HG03135 (cell line): ENCODE results near the gene KLHL41.

Experiments used
- ATAC-seq: cut with Tn5 transposase; IDR thresholded peaks from one replicate; pipeline ENCODE4 v1.9.1; 2021; ENCODE audit warnings: mild to moderate bottlenecking, moderate library complexity; ENCODE audit not compliant: unreplicated experiment

KLHL41 gene

GRCh38 chr2:169509298-169509885 lies at the start of gene KLHL41:
Gene KLHL41 (plus strand): TSS chr2:169509702. CDS start chr2:169509779, 77 bp downstream.
- no peak for ATAC-seq

GRCh38 chr2:169461143-169461542 lies 48.4 kb upstream of the KLHL41 start:
- ATAC-seq, result no peak

- ATAC-seq, result no peak
Observed at GRCh38 chr2:169462896-169463695, 46.4 kb upstream of the KLHL41 start.

GRCh38 chr2:169464466-169464865 lies 45.0 kb upstream of the KLHL41 start:
- ATAC-seq, result no peak

GRCh38 chr2:169464882-169465281 lies 44.6 kb upstream of the KLHL41 start:
- ATAC-seq, result no peak

GRCh38 chr2:169468841-169469240 lies 40.7 kb upstream of the KLHL41 start:
- no peak for ATAC-seq

GRCh38 chr2:169469952-169470572 lies 39.4 kb upstream of the KLHL41 start:
- ATAC-seq, result no peak

- ATAC-seq, result no peak
Observed at GRCh38 chr2:169472249-169472648, 37.3 kb upstream of the KLHL41 start.

GRCh38 chr2:169476459-169476858 lies 33.0 kb upstream of the KLHL41 start:
- no peak for ATAC-seq

- no peak for ATAC-seq
Observed at GRCh38 chr2:169478339-169478738, 31.2 kb upstream of the KLHL41 start.

GRCh38 chr2:169478745-169479256 lies 30.7 kb upstream of the KLHL41 start:
- no peak for ATAC-seq

- ATAC-seq, result peak; percentile 94
Observed at GRCh38 chr2:169479257-169480078, 30.0 kb upstream of the KLHL41 start, which contains the start of gene BBS5. Gene BBS5 (plus strand): TSS chr2:169479494. CDS start chr2:169479554, 60 bp downstream.

GRCh38 chr2:169480079-169480465 lies 29.4 kb upstream of the KLHL41 start:
- no peak for ATAC-seq

- no peak for ATAC-seq
Observed at GRCh38 chr2:169485650-169486138, 23.8 kb upstream of the KLHL41 start.

GRCh38 chr2:169486487-169486886 lies 23.0 kb upstream of the KLHL41 start:
- no peak for ATAC-seq

- ATAC-seq, result no peak
Observed at GRCh38 chr2:169490834-169491233, 18.7 kb upstream of the KLHL41 start.

GRCh38 chr2:169491378-169491777 lies 18.1 kb upstream of the KLHL41 start:
- no peak for ATAC-seq

- no peak for ATAC-seq
Observed at GRCh38 chr2:169493360-169493759, 16.1 kb upstream of the KLHL41 start.

- no peak for ATAC-seq
Observed at GRCh38 chr2:169495310-169495928, 14.1 kb upstream of the KLHL41 start.

- no peak for ATAC-seq
Observed at GRCh38 chr2:169504651-169505050, 4.9 kb upstream of the KLHL41 start.
